Measurements from ENCODE around the gene ATP2B2.
"Not testable (repeated sequence)": the region's sequence is repeated elsewhere in the genome, so short reads cannot be mapped to it uniquely, and the experiment has no call there.

ATP2B2 gene

DNA sequence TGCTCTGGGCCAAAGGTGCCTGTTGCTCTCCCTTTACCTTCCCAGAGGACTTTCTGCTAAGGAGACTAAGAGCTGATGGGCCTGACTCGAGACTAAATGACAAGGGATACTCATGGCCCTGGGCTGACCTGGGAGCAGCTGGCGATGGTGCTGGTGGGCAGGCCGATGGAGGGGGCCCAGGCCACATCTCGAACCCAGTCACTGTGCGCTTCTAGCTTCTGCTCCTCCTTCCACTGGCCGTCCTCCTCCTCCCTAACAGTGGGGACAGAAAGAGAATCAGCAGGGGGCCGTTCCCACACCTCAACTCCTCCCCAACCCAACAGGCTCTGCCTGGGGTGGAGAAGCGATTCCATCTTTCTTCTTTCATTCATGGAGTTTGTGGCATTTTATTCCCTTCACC is 200.5 kb downstream of the ATP2B2 start:
- TF ChIP-seq, protein P1, sequence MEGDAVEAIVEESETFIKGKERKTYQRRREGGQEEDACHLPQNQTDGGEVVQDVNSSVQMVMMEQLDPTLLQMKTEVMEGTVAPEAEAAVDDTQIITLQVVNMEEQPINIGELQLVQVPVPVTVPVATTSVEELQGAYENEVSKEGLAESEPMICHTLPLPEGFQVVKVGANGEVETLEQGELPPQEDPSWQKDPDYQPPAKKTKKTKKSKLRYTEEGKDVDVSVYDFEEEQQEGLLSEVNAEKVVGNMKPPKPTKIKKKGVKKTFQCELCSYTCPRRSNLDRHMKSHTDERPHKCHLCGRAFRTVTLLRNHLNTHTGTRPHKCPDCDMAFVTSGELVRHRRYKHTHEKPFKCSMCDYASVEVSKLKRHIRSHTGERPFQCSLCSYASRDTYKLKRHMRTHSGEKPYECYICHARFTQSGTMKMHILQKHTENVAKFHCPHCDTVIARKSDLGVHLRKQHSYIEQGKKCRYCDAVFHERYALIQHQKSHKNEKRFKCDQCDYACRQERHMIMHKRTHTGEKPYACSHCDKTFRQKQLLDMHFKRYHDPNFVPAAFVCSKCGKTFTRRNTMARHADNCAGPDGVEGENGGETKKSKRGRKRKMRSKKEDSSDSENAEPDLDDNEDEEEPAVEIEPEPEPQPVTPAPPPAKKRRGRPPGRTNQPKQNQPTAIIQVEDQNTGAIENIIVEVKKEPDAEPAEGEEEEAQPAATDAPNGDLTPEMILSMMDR (conservative IDR thresholded peaks at IDR 0.05), result no peak
- H3K27ac ChIP-seq, result no peak overlapping the region

DNA sequence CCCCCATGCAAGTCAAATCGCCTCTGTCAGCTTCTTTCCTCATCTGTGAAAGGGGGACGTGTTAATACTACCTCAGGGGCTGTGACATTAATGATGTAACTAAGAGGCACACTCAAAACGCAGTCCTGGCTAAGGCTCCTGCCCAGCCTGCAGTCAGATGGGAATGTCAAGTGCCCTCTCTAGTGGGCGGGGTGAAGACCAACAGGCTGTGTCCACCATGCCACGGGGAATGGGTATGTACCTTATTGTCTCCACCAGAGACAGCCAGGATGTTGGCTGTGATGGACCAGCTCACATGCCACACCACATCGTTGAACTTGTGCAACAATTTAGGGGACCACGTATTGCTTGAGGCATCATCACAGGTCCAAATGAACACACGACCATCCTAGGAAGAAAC is 201.6 kb downstream of the ATP2B2 start:
- no peak overlapping the region for H3K27ac ChIP-seq
- TF ChIP-seq, protein P1 (conservative IDR thresholded peaks at IDR 0.05), result no peak

DNA sequence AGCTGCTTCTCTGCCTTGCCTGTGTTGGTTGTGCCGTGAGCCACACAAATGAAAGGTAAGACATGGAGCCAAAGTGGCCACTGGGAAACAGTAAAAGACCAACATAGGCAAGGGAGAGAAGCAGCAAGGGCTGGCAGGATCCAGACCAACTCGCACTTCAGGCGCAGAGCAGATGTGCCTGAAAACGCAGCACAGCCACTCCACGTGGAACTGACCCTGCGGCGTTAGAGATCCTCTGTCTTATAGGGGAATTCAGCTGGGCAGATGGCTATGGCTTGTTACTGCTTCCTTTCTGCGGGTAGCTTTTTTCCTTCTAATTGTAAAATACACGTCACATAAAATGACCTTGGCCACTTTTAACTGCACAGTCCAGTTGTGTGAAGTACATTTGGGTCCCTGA is 202.3 kb downstream of the ATP2B2 start:
- TF ChIP-seq, protein P1 (conservative IDR thresholded peaks at IDR 0.05), result no peak
- H3K27ac ChIP-seq, result no peak overlapping the region

DNA sequence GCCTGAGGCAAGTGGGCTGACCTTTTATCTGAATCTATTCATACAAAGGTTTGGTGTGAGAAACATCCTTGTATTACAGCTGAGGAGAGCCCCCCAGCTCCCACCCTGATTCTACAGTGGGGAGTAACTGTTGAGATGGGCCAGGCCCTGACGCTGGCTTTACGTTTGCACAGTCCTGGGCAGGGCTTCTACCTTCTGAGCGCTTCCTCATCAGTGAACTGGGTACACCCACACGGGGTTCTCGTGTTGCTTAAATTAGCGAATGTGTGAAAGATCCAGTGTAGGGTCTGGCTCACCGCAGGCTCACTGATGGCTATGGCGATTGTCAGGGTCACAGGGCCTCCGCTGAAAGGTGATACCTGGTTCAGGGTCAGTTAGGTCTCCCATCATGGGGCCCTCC is 205.3 kb downstream of the ATP2B2 start:
- H3K27ac ChIP-seq, result no peak overlapping the region
- TF ChIP-seq, protein P1 (conservative IDR thresholded peaks at IDR 0.05), result no peak

DNA sequence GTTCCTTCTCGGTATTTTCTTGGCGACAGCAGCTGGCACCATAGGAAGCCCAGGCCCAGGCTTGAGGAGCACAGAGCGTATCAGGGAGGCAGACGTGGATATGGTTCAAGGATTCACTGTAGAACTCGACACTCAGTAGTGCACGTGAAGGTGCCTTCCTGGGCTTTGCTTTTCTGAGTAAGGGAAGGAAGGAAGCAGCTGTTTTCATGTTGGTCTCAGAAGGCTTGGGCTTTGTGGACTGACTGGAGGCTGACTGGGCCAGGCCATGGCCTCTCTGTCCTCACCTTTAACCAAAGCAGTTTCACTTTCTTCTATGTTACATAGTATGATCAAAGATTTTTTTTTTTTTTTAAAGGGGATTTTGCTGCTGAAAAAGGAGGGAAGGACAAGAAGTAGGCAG is 205.7 kb downstream of the ATP2B2 start:
- TF ChIP-seq, protein P1 (conservative IDR thresholded peaks at IDR 0.05), result no peak
- no peak overlapping the region for H3K27ac ChIP-seq

DNA sequence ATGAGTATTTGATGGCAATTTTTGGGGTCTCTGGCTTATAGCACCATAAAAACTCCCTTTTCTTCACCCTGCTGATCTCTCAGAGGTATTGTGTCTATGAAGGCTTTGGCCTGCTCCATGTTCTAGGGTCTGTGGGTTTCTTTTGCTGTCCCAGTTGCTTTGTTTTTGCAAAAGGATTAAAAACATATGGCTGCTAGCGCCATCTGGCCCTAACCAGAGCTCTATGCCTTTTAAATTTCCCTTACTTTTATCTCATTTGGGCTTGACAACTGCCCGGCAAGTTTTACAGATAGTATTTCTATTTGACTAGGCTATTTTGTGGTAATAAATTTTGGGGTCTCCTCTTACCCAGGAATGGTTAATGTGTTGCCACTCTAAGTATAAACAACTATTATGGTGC is 206.2 kb downstream of the ATP2B2 start:
- H3K27ac ChIP-seq, result no peak overlapping the region
- TF ChIP-seq, protein P1 (conservative IDR thresholded peaks at IDR 0.05), result peak; percentile 53

DNA sequence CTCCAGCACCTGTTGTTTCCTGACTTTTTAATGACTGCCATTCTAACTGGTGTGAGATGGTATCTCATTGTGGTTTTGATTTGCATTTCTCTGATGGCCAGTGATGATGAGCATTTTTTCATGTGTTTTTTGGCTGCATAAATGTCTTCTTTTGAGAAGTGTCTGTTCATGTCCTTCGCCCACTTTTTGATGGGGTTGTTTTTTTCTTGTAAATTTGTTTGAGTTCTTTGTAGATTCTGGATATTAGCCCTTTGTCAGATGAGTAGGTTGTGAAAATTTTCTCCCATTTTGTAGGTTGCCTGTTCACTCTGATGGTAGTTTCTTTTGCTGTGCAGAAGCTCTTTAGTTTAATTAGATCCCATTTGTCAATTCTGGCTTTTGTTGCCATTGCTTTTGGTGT is 207.3 kb downstream of the ATP2B2 start:
- not testable (repeated sequence) for H3K27ac ChIP-seq

DNA sequence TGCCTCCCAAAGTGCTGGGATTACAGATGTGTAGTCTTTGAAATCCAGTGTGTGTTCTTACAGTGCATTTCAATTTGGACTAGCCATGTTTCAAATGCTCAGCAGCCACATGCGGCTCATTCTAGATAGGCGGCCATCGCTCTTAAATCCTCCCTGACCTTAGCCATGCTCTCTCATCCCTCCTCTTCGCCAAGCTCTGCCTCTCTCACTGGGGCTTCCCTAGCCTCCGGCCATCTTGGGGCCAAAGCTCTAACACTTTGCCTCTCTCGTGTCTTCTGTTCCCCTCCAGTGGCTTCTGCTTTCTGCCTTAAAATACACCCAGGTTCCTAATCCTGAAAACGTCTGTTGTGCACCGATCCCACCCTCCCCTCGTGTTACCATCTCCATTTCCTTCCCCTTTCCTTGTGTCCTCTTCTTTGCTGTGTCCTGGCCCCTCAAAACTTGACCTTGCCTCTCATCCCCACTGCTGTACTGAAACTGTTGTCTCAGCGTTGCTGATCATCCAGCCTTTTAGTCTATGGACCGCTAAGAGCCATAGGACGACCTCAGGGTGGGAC is 211.3 kb downstream of the ATP2B2 start:
- TF ChIP-seq, protein P1 (conservative IDR thresholded peaks at IDR 0.05), result no peak
- H3K27ac ChIP-seq, result no peak overlapping the region
